GM19240 (cell line): ENCODE results near the gene ARHGAP28.

ENCODE experiments used
- DNase-seq: peaks from one replicate; pipeline ENCODE4 v3.0.0; 2011; ENCODE audit warnings: low spot score; ENCODE audit not compliant: insufficient read length

ARHGAP28 gene

GRCh38 chr18:6868033-6868432, 138.5 kb downstream of the ARHGAP28 start:
- no peak for DNase-seq

GRCh38 chr18:6871566-6871965, 142.1 kb downstream of the ARHGAP28 start:
- DNase-seq = no peak

GRCh38 chr18:6873040-6873751, 143.7 kb downstream of the ARHGAP28 start:
- DNase-seq = no peak

- no peak for DNase-seq
These were observed 144.8 kb downstream of the ARHGAP28 start for GRCh38 chr18:6874315-6874714.

GRCh38 chr18:6875749-6876148, 146.2 kb downstream of the ARHGAP28 start:
- DNase-seq = no peak

GRCh38 chr18:6876641-6877041, 147.1 kb downstream of the ARHGAP28 start:
- DNase-seq = no peak

GRCh38 chr18:6877288-6877687, 147.8 kb downstream of the ARHGAP28 start:
- DNase-seq = no peak

GRCh38 chr18:6878556-6879297, 149.2 kb downstream of the ARHGAP28 start:
- DNase-seq = no peak

GRCh38 chr18:6879508-6880195, 150.1 kb downstream of the ARHGAP28 start:
- no peak for DNase-seq

- DNase-seq = no peak
These were observed 151.7 kb downstream of the ARHGAP28 start for GRCh38 chr18:6881034-6881820.

- DNase-seq = no peak
These were observed 152.9 kb downstream of the ARHGAP28 start for GRCh38 chr18:6882401-6882800.

GRCh38 chr18:6885006-6885481, 155.5 kb downstream of the ARHGAP28 start:
- no peak for DNase-seq

- DNase-seq = no peak
These were observed 156.7 kb downstream of the ARHGAP28 start for GRCh38 chr18:6885992-6886796.

- no peak for DNase-seq
These were observed 157.3 kb downstream of the ARHGAP28 start for GRCh38 chr18:6886797-6887330.

GRCh38 chr18:6891788-6892187, 162.3 kb downstream of the ARHGAP28 start:
- DNase-seq = no peak

GRCh38 chr18:6901286-6901926, 171.9 kb downstream of the ARHGAP28 start:
- no peak for DNase-seq

GRCh38 chr18:6917072-6917471, 187.6 kb downstream of the ARHGAP28 start:
- DNase-seq = no peak

GRCh38 chr18:6920099-6920955, 190.8 kb downstream of the ARHGAP28 start:
- no peak for DNase-seq

- DNase-seq = no peak
These were observed 192.1 kb downstream of the ARHGAP28 start for GRCh38 chr18:6921571-6921970.
